Neural progenitor cell (in vitro differentiated cells): ENCODE measurements around the gene CAPZB. TPM values are rescaled to one million over a fixed set of nuclear protein-coding genes. Genes with fewer than 3 reads are reported as not detected.

Source experiments
- DNase-seq: peaks from one replicate; pipeline ENCODE4 v3.0.0-alpha.2; 2016; ENCODE audit warnings: low spot score
- H2AFZ ChIP-seq: fragments of 200-600 bp; sonication (generic); replicated peaks from 2 replicates; pipeline ENCODE4 v1.6.1; 2016; ENCODE audit warnings: antibody characterized with exemption
- H3F3A ChIP-seq: fragments of 200-600 bp; sonication (generic); 2 replicates; pipeline ENCODE4 v1.6.1; 2016; ENCODE audit warnings: antibody characterized with exemption, low read depth
- H3K27ac ChIP-seq: fragments of 200-600 bp; sonication (generic); 2 replicates; pipeline ENCODE4 v1.5.1; 2016; ENCODE audit warnings: mild to moderate bottlenecking
- H3K27me3 ChIP-seq: fragments of 200-600 bp; sonication (generic); 2 replicates; pipeline ENCODE4 v1.6.1; 2016; ENCODE audit warnings: mild to moderate bottlenecking, moderate library complexity
- H3K36me3 ChIP-seq: fragments of 200-600 bp; sonication (generic); 2 replicates; pipeline ENCODE4 v1.5.1; 2016
- H3K4me1 ChIP-seq: fragments of 200-600 bp; sonication (generic); 2 replicates; pipeline ENCODE4 v1.6.1; 2016; ENCODE audit warnings: mixed run types
- H3K4me2 ChIP-seq: fragments of 200-600 bp; sonication (generic); 2 replicates; pipeline ENCODE4 v1.6.1; 2016
- H3K4me3 ChIP-seq: fragments of 200-600 bp; sonication (generic); 2 replicates; pipeline ENCODE4 v1.5.1; 2016
- H3K79me2 ChIP-seq: fragments of 200-600 bp; sonication (generic); 2 replicates; pipeline ENCODE4 v1.6.1; 2016; ENCODE audit warnings: low read depth
- H3K9ac ChIP-seq: fragments of 200-600 bp; sonication (generic); 2 replicates; pipeline ENCODE4 v1.6.1; 2016
- H3K9me3 ChIP-seq: fragments of 200-600 bp; sonication (generic); 2 replicates; pipeline ENCODE4 v1.5.1; 2016; ENCODE audit warnings: low read depth
- H4K20me1 ChIP-seq: fragments of 200-600 bp; sonication (generic); 2 replicates; pipeline ENCODE4 v1.6.1; 2016; ENCODE audit warnings: low read depth
- H3K27ac Mint-ChIP-seq: 3 replicates; pipeline ENCODE4 v1.8.0; 2021; ENCODE audit warnings: mixed read lengths
- H3K27me3 Mint-ChIP-seq: 2 replicates; pipeline ENCODE4 v1.8.0; 2022; ENCODE audit warnings: low read depth, mild to moderate bottlenecking, inconsistent platforms, moderate library complexity, mixed read lengths; ENCODE audit not compliant: insufficient read depth
- H3K36me3 Mint-ChIP-seq: 3 replicates; pipeline ENCODE4 v1.8.0; 2021; ENCODE audit warnings: mixed read lengths
- H3K4me1 Mint-ChIP-seq: 3 replicates; pipeline ENCODE4 v1.8.0; 2021; ENCODE audit warnings: mixed read lengths
- H3K4me3 Mint-ChIP-seq: 3 replicates; pipeline ENCODE4 v1.8.0; 2021; ENCODE audit warnings: mild to moderate bottlenecking, moderate library complexity, mixed read lengths
- H3K9me3 Mint-ChIP-seq: 3 replicates; pipeline ENCODE4 v1.8.0; 2020; ENCODE audit warnings: mixed read lengths
- CTCF ChIP-seq: fragments of 200-600 bp; sonication (generic); IDR thresholded peaks from 2 replicates; pipeline ENCODE4 v1.5.1; 2017; ENCODE audit warnings: antibody characterized with exemption, mild to moderate bottlenecking
- EZH2 ChIP-seq: fragments of 200-600 bp; sonication (generic); IDR thresholded peaks from 2 replicates; pipeline ENCODE4 v1.6.1; 2017; ENCODE audit warnings: antibody characterized with exemption, mild to moderate bottlenecking, moderate library complexity
- EZH2phosphoT487 ChIP-seq: fragments of 200-600 bp; sonication (generic); IDR thresholded peaks from 2 replicates; pipeline ENCODE4 v1.6.1; 2017; ENCODE audit warnings: antibody characterized with exemption
- total RNA-seq: library from RNA; depleted of rRNA; stranded (reverse); fragments of >200 nt; gene quantifications from 2 replicates; pipeline ENCODE4 v1.2.3, GENCODE V29; 2015; ENCODE audit warnings: low replicate concordance

Gene CAPZB
- total RNA-seq, 1 donor from 2014 or later, result 134 TPM

GRCh38 chr1:19353596-19353995, 131.7 kb downstream of the CAPZB start:
- H3F3A ChIP-seq, result no peaks in the 10 kb centered on the region
- no peak overlapping the region for H3K27ac ChIP-seq
- H3K9me3 ChIP-seq, result no peaks in the 10 kb centered on the region
- peaks cover 25% of the 10 kb centered on the region for H4K20me1 ChIP-seq
- TF ChIP-seq EZH2phosphoT487, result no peak
- TF ChIP-seq CTCF, result no peak
- no peak for TF ChIP-seq EZH2
- Mint-ChIP-seq H3K36me3 (peaks cover 20% of the 10 kb centered on the region), H3K4me3 (no peak overlapping the region), H3K9me3 (no peaks in the 10 kb centered on the region), H3K27me3 (no peaks in the 10 kb centered on the region), H3K4me1 (no peaks in the 10 kb centered on the region), H3K27ac (peak overlapping the region; percentile 12)
- no peak overlapping the region for H3K4me3 ChIP-seq
- H3K79me2 ChIP-seq, result no peaks in the 10 kb centered on the region
- no peaks in the 10 kb centered on the region for H3K27me3 ChIP-seq
- H3K4me2 ChIP-seq, result no peak overlapping the region
- DNase-seq, result peak; percentile 37
- no peak overlapping the region for H3K9ac ChIP-seq
- H3K4me1 ChIP-seq, result peaks cover 5% of the 10 kb centered on the region
- no peak overlapping the region for H2AFZ ChIP-seq
- no peaks in the 10 kb centered on the region for H3K36me3 ChIP-seq

- Histone ChIP-seq H3K9ac (no peak overlapping the region), H3K27ac (no peak overlapping the region), H3K27me3 (no peaks in the 10 kb centered on the region), H2AFZ (no peak overlapping the region), H3K9me3 (no peaks in the 10 kb centered on the region), H3F3A (no peaks in the 10 kb centered on the region), H4K20me1 (peaks cover 23% of the 10 kb centered on the region), H3K36me3 (no peaks in the 10 kb centered on the region), H3K79me2 (no peaks in the 10 kb centered on the region), H3K4me1 (peaks cover 5% of the 10 kb centered on the region), H3K4me2 (no peak overlapping the region), H3K4me3 (no peak overlapping the region)
- Mint-ChIP-seq H3K27ac (no peak overlapping the region), H3K9me3 (no peaks in the 10 kb centered on the region), H3K27me3 (no peaks in the 10 kb centered on the region), H3K4me3 (no peak overlapping the region), H3K36me3 (peaks cover 20% of the 10 kb centered on the region), H3K4me1 (no peaks in the 10 kb centered on the region)
- no peak for DNase-seq
- no peak for TF ChIP-seq CTCF
- no peak for TF ChIP-seq EZH2
- no peak for TF ChIP-seq EZH2phosphoT487
Observed at GRCh38 chr1:19352839-19353238, 132.5 kb downstream of the CAPZB start.

- no peak overlapping the region for H3K27ac ChIP-seq
- no peaks in the 10 kb centered on the region for H3F3A ChIP-seq
- DNase-seq, result no peak
- TF ChIP-seq EZH2phosphoT487 (no peak), EZH2 (no peak), CTCF (no peak)
- H3K79me2 ChIP-seq, result no peaks in the 10 kb centered on the region
- H3K9me3 Mint-ChIP-seq, result no peaks in the 10 kb centered on the region
- peaks cover 18% of the 10 kb centered on the region for H3K36me3 Mint-ChIP-seq
- H3K4me2 ChIP-seq, result no peak overlapping the region
- no peak overlapping the region for H2AFZ ChIP-seq
- no peak overlapping the region for H3K27ac Mint-ChIP-seq
- no peaks in the 10 kb centered on the region for H3K9me3 ChIP-seq
- no peak overlapping the region for H3K4me3 ChIP-seq
- no peak overlapping the region for H3K9ac ChIP-seq
- H4K20me1 ChIP-seq, result peaks cover 23% of the 10 kb centered on the region
- H3K4me3 Mint-ChIP-seq, result no peak overlapping the region
- no peaks in the 10 kb centered on the region for H3K27me3 Mint-ChIP-seq
- no peaks in the 10 kb centered on the region for H3K4me1 Mint-ChIP-seq
- no peaks in the 10 kb centered on the region for H3K27me3 ChIP-seq
- H3K4me1 ChIP-seq, result peaks cover 5% of the 10 kb centered on the region
- no peaks in the 10 kb centered on the region for H3K36me3 ChIP-seq
Observed at GRCh38 chr1:19351873-19352272, 133.5 kb downstream of the CAPZB start.
